K562 (cell line): ENCODE results near the gene MT4. TPM values are rescaled to one million over a fixed set of nuclear protein-coding genes. Genes with fewer than 3 reads are reported as not detected.

Experiments
- ASH1L ChIP-seq: fragments of 450-650 bp; IDR thresholded peaks from 2 replicates; pipeline ENCODE4 v1.6.1; 2018; ENCODE audit warnings: borderline replicate concordance, mild to moderate bottlenecking, low read depth; ENCODE audit not compliant: partially characterized antibody
- CREBBP ChIP-seq: IDR thresholded peaks from one replicate; pipeline ENCODE4 v1.6.1; 2012; ENCODE audit warnings: low read depth, mild to moderate bottlenecking, control low read depth, inconsistent platforms, low read length
- CTBP1 ChIP-seq: fragments of 450-650 bp; IDR thresholded peaks from 2 replicates; pipeline ENCODE4 v1.6.1; 2016; ENCODE audit warnings: borderline replicate concordance
- DPF2 ChIP-seq: fragments of 450-650 bp; IDR thresholded peaks from 2 replicates; pipeline ENCODE4 v1.6.1; 2016
- HDAC6 ChIP-seq: IDR thresholded peaks from 2 replicates; pipeline ENCODE4 v1.6.1; 2012; ENCODE audit warnings: low read depth, mild to moderate bottlenecking, control low read depth, inconsistent platforms, low read length, moderate library complexity
- MEF2A ChIP-seq: IDR thresholded peaks from 2 replicates; pipeline ENCODE4 v1.6.1; 2011; ENCODE audit warnings: low read depth, mild to moderate bottlenecking, low read length, moderate library complexity; ENCODE audit not compliant: control insufficient read depth
- MEF2D ChIP-seq: conservative IDR thresholded peaks from 2 replicates; pipeline ENCODE4 v1.6.1; 2016; ENCODE audit warnings: low read depth, missing genetic modification characterization, missing compliant biosample characterization
- NONO ChIP-seq, 2 experiments: fragments of 200-400 bp in 1 of 2; fragments of 450-650 bp in 1 of 2; formaldehyde crosslinking in 1 of 2; IDR thresholded peaks; 2 replicates each; pipeline ENCODE4 v1.6.1; 2017; ENCODE audit warnings: low read depth in 2 of 2, mild to moderate bottlenecking in 2 of 2, moderate library complexity in 2 of 2, low read length in 1 of 2
- PHF20 ChIP-seq: fragments of 450-650 bp; IDR thresholded peaks from 2 replicates; pipeline ENCODE4 v1.6.1; 2018; ENCODE audit not compliant: partially characterized antibody
- PHTF2 ChIP-seq: fragments of 250-450 bp; sonication (Bioruptor Pico); IDR thresholded peaks from 2 replicates; pipeline ENCODE4 v1.5.0; 2021; ENCODE audit warnings: mild to moderate bottlenecking
- POLR3A ChIP-seq: IDR thresholded peaks from 2 replicates; pipeline ENCODE4 v1.6.1; 2011; ENCODE audit warnings: borderline replicate concordance, mild to moderate bottlenecking, moderate library complexity; ENCODE audit not compliant: insufficient read length, insufficient read depth; ENCODE audit errors: extremely low read depth
- SOX6 ChIP-seq: fragments of 450-650 bp; IDR thresholded peaks from 2 replicates; pipeline ENCODE4 v1.6.1; 2014; ENCODE audit warnings: mild to moderate bottlenecking
- SPI1 ChIP-seq: IDR thresholded peaks from 2 replicates; pipeline ENCODE4 v1.6.1; 2011; ENCODE audit warnings: low read depth, low read length, control low read depth, borderline replicate concordance
- TBP ChIP-seq: optimal IDR thresholded peaks from 2 replicates; pipeline ENCODE3; 2011; ENCODE audit warnings: low read depth, low read length, improper control_type of control experiment
- XRCC5 ChIP-seq: fragments of 200-400 bp; formaldehyde crosslinking; IDR thresholded peaks from 2 replicates; pipeline ENCODE4 v1.6.1; 2017; ENCODE audit warnings: low read depth, mild to moderate bottlenecking, low read length
- ZFP30 ChIP-seq: fragments of 250-450 bp; sonication (Bioruptor Pico); IDR thresholded peaks from 2 replicates; pipeline ENCODE4 v1.8.0; 2022; ENCODE audit warnings: moderate library complexity, mild to moderate bottlenecking, inconsistent platforms, borderline replicate concordance
- ZNF324 ChIP-seq: fragments of 250-450 bp; sonication (Bioruptor Pico); IDR thresholded peaks from 2 replicates; pipeline ENCODE4 v1.4.0; 2020; ENCODE audit warnings: mild to moderate bottlenecking
- ZNF76 ChIP-seq: fragments of 250-450 bp; sonication (Bioruptor Pico); IDR thresholded peaks from 2 replicates; pipeline ENCODE4 v1.4.0; 2020; ENCODE audit warnings: mild to moderate bottlenecking, moderate library complexity, borderline replicate concordance
- ZNF79 ChIP-seq: fragments of 250-450 bp; sonication (Bioruptor Pico); IDR thresholded peaks from 2 replicates; pipeline ENCODE4 v1.4.0; 2020; ENCODE audit warnings: low read depth, mild to moderate bottlenecking, moderate library complexity
- polyA plus RNA-seq, 8 experiments: library from polyadenylated mRNA; depleted of rRNA in 4 of 8; stranded (reverse) in 5 of 8; unstranded in 3 of 8; fragments of >200 nt; fragmentation: Nextera tagmentation in 2 of 8; fragmentation: Illumina TruSeq in 1 of 8; extraction: Ambion mirVana in 2 of 8; extraction: Trizol in 1 of 8; gene quantifications; 2 replicates each; pipeline versions ENCODE4 v1.2.1 to v1.2.3, GENCODE V29; 2011 to 2014; ENCODE audit warnings: inconsistent platforms in 1 of 8, missing spikeins in 1 of 8
- total RNA-seq, 7 experiments: library from RNA; depleted of rRNA in 6 of 7; stranded (reverse); fragments of >200 nt in 6 of 7; fragmentation: Illumina TruSeq in 2 of 7; extraction: Trizol in 2 of 7; gene quantifications; 2 replicates each; pipeline versions ENCODE4 v1.2.1 to v1.2.3, GENCODE V29; 2011 to 2021; ENCODE audit warnings: low replicate concordance in 1 of 7
- TF ChIP-seq, protein P1 (sequence below): fragments of 450-650 bp; formaldehyde crosslinking; IDR thresholded peaks from 2 replicates; pipeline ENCODE4 v1.4.0; 2020; ENCODE audit warnings: mild to moderate bottlenecking
- TF ChIP-seq, protein P2 (sequence below): fragments of 250-450 bp; sonication (Bioruptor Pico); IDR thresholded peaks from 2 replicates; pipeline ENCODE4 v1.5.0; 2020; ENCODE audit warnings: mild to moderate bottlenecking
- TF ChIP-seq, protein P3 (sequence below): fragments of 450-650 bp; formaldehyde crosslinking; IDR thresholded peaks from 2 replicates; pipeline ENCODE4 v1.4.0; 2020; ENCODE audit warnings: mild to moderate bottlenecking, moderate library complexity
- TF ChIP-seq, protein P4 (sequence below): fragments of 250-450 bp; sonication (Bioruptor Pico); IDR thresholded peaks from 2 replicates; pipeline ENCODE4 v1.8.0; 2022; ENCODE audit warnings: moderate library complexity, mild to moderate bottlenecking, inconsistent platforms

The MT4 gene
- total and polyA plus RNA-seq, 9 of the 15 experiments (the other 6 are each of a cell fraction or from before 2014, with no cell fraction given) = not detected

DNA sequence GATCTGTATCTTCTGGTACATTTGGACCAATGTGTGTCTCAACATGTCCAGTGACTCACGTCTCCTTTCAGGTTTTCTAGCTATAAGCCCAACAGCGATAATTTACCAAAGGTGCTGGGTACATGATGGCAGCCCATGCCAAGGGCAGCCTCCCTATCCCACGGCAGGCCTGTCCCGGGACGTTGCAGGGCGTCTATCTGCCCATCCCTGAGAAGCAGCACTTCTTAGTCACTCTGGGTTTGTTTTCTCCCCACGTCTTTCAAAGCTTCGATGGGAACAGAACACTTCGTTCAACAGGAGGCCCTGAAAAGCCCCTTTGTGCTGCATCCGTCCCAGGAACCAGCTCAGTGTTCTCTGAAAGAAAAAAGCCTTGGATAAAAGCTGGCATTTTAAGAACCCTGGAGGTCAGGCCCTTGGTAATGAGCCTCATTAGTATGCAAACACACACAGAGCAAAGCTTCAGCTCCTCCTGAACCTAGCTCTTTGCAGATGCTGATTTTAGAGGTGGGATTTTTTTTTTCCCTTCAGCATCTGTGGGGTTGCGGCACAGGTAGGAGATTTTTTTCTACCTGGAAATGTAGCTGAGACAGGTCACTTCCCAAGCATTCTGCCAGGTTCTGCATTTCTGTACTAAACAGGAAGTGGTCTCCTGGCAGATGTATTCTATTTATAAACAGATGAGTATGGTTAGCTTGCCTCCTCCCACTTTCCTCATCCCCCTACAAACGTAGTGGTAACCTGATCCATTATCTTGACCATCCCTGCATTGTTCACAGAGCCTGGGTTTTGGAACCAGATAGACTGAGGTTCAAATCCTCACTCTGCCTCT is 17.5 kb upstream of the MT4 start (continued):
- TF ChIP-seq HDAC6 = no peak
- TF ChIP-seq PHF20 = no peak
- TF ChIP-seq, protein P1, sequence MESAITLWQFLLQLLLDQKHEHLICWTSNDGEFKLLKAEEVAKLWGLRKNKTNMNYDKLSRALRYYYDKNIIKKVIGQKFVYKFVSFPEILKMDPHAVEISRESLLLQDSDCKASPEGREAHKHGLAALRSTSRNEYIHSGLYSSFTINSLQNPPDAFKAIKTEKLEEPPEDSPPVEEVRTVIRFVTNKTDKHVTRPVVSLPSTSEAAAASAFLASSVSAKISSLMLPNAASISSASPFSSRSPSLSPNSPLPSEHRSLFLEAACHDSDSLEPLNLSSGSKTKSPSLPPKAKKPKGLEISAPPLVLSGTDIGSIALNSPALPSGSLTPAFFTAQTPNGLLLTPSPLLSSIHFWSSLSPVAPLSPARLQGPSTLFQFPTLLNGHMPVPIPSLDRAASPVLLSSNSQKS (CRISPR knock-in tag) = no peak
- no peak for TF ChIP-seq NONO (IDR thresholded peaks at IDR 0.05; ENCODE audit: low read depth in 2 of 2, low read length in 1 of 2)
- TF ChIP-seq, protein P2, sequence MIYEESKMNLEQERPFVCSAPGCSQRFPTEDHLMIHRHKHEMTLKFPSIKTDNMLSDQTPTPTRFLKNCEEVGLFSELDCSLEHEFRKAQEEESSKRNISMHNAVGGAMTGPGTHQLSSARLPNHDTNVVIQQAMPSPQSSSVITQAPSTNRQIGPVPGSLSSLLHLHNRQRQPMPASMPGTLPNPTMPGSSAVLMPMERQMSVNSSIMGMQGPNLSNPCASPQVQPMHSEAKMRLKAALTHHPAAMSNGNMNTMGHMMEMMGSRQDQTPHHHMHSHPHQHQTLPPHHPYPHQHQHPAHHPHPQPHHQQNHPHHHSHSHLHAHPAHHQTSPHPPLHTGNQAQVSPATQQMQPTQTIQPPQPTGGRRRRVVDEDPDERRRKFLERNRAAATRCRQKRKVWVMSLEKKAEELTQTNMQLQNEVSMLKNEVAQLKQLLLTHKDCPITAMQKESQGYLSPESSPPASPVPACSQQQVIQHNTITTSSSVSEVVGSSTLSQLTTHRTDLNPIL = no peak
- no peak for TF ChIP-seq XRCC5
- no peak for TF ChIP-seq POLR3A
- no peak for TF ChIP-seq PHTF2 (CRISPR knock-in tag)
- TF ChIP-seq, protein P3, sequence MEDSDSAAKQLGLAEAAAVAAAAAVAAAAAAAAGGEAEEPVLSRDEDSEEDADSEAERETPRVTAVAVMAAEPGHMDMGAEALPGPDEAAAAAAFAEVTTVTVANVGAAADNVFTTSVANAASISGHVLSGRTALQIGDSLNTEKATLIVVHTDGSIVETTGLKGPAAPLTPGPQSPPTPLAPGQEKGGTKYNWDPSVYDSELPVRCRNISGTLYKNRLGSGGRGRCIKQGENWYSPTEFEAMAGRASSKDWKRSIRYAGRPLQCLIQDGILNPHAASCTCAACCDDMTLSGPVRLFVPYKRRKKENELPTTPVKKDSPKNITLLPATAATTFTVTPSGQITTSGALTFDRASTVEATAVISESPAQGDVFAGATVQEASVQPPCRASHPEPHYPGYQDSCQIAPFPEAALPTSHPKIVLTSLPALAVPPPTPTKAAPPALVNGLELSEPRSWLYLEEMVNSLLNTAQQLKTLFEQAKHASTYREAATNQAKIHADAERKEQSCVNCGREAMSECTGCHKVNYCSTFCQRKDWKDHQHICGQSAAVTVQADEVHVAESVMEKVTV = no peak
- peak; percentile 59 for TF ChIP-seq SOX6
- peak; percentile 75 for TF ChIP-seq SPI1
- 0 out of 2 replicates have a peak, but pooled peaks have one; percentile 25 for TF ChIP-seq CTBP1
- TF ChIP-seq, protein P4, sequence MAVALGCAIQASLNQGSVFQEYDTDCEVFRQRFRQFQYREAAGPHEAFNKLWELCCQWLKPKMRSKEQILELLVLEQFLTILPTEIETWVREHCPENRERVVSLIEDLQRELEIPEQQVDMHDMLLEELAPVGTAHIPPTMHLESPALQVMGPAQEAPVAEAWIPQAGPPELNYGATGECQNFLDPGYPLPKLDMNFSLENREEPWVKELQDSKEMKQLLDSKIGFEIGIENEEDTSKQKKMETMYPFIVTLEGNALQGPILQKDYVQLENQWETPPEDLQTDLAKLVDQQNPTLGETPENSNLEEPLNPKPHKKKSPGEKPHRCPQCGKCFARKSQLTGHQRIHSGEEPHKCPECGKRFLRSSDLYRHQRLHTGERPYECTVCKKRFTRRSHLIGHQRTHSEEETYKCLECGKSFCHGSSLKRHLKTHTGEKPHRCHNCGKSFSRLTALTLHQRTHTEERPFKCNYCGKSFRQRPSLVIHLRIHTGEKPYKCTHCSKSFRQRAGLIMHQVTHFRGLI = no peak
- no peak for TF ChIP-seq ZNF79 (CRISPR knock-in tag)
- TF ChIP-seq ASH1L = no peak
- no peak for TF ChIP-seq DPF2
- peak; percentile 73 for TF ChIP-seq ZNF324
- no peak for TF ChIP-seq ZFP30 (CRISPR knock-in tag)
- TF ChIP-seq ZNF76 (CRISPR knock-in tag) = no peak
- peak; percentile 36 for TF ChIP-seq TBP
- TF ChIP-seq MEF2A = peak; percentile 64; the same call in 1 of the 2 replicates
- no peak for TF ChIP-seq CREBBP
- no peak for TF ChIP-seq MEF2D
